HepG2 (cell line): ENCODE results near the gene SDR42E2. TPM values are rescaled to one million over a fixed set of nuclear protein-coding genes. Genes with fewer than 3 reads are reported as not detected.

ENCODE experiments used
- ATAC-seq: fragments of 200-7000 bp; cut with Tn5 transposase; 3 replicates; pipeline ENCODE4 v1.9.1; 2020; ENCODE audit warnings: mild to moderate bottlenecking, moderate library complexity
- BruUV-seq: library from RNA; stranded (reverse); fragments of 400-500 nt; replicated peaks from 2 replicates; lab custom pipeline; 2021; lab: Mats Ljungman, UMichigan
- CTCF ChIA-PET: fragments of 300-600 bp; formaldehyde crosslinking; extraction: SDS; loops from one replicate; lab custom pipeline; 2021; ENCODE audit warnings: low total read pairs, inconsistent platforms, low intra/inter-chr PET ratio; lab: Yijun Ruan, JAX
- POLR2A ChIA-PET: fragments of 350-600 bp; sonication (Branson Sonifier 250); formaldehyde crosslinking; loops from one replicate; lab custom pipeline; 2020; ENCODE audit warnings: antibody characterized with exemption, inconsistent platforms; lab: Yijun Ruan, JAX
- DNase-seq: peaks from one replicate; pipeline ENCODE4 v3.0.0-alpha.2; 2015; ENCODE audit warnings: low spot score
- FAIRE-seq: peaks from 3 replicates; lab custom pipeline; 2011; peaks lifted over from hg19 to GRCh38; lab: Jason Lieb, UNC
- H2AFZ ChIP-seq: one replicate; pipeline ENCODE4 v1.6.1; 2011; ENCODE audit warnings: low read length, inconsistent platforms
- H3K27ac ChIP-seq: fragments of 300-600 bp; 3 replicates; pipeline ENCODE4 v1.8.0; 2011; ENCODE audit warnings: mixed run types, mild to moderate bottlenecking, mixed read lengths, low read length, inconsistent platforms; ENCODE audit not compliant: insufficient read depth; ENCODE audit errors: extremely low read length
- H3K27me3 ChIP-seq, 2 experiments: fragments of 200-600 bp in 1 of 2; 2 replicates in 1 of 2; 3 replicates in 1 of 2; pipeline versions ENCODE4 v1.6.0 to v1.8.0; 2011; ENCODE audit warnings: low read length in 2 of 2, mild to moderate bottlenecking in 2 of 2, moderate library complexity in 2 of 2, inconsistent platforms in 1 of 2; ENCODE audit not compliant: insufficient read depth in 2 of 2, control insufficient read depth in 1 of 2
- H3K36me3 ChIP-seq, 2 experiments: fragments of 200-600 bp in 1 of 2; replicated peaks in 1 of 2; 2 replicates in 1 of 2; 3 replicates in 1 of 2; pipeline versions ENCODE4 v1.5.1 to v1.8.0; 2011; ENCODE audit warnings: low read length in 2 of 2, inconsistent platforms in 1 of 2; ENCODE audit not compliant: insufficient read depth in 2 of 2, control insufficient read depth in 1 of 2
- H3K4me1 ChIP-seq: 2 replicates; pipeline ENCODE4 v1.5.1; 2012; ENCODE audit warnings: low read length, inconsistent platforms; ENCODE audit not compliant: insufficient read depth
- H3K4me2 ChIP-seq: 2 replicates; pipeline ENCODE4 v1.6.0; 2011; ENCODE audit warnings: low read depth, low read length, inconsistent platforms
- H3K4me3 ChIP-seq, 3 experiments: fragments of 200-600 bp in 1 of 3; sonication (generic), shearing (Covaris generic) in 1 of 3; replicated peaks in 1 of 3; 2 replicates each; pipeline ENCODE4 v1.5.1; 2011 to 2016; ENCODE audit warnings: low read length in 3 of 3, inconsistent platforms in 2 of 3, low read depth in 2 of 3, mild to moderate bottlenecking in 2 of 3, control low read depth in 1 of 3, mixed read lengths in 1 of 3; ENCODE audit not compliant: insufficient read depth in 1 of 3
- H3K79me2 ChIP-seq: one replicate; pipeline ENCODE4 v1.6.1; 2011; ENCODE audit warnings: low read length, inconsistent platforms; ENCODE audit not compliant: insufficient read depth
- H3K9ac ChIP-seq: 2 replicates; pipeline ENCODE4 v1.6.0; 2011; ENCODE audit warnings: mild to moderate bottlenecking, low read depth, low read length, inconsistent platforms; ENCODE audit not compliant: insufficient read depth
- H3K9me3 ChIP-seq: 2 replicates; pipeline ENCODE4 v1.5.1; 2012; ENCODE audit warnings: mild to moderate bottlenecking, low read length
- H4K20me1 ChIP-seq: 2 replicates; pipeline ENCODE4 v1.6.0; 2011; ENCODE audit warnings: inconsistent platforms, mild to moderate bottlenecking, low read length, moderate library complexity; ENCODE audit not compliant: insufficient read depth
- KMT2A ChIP-seq: sonication (generic); formaldehyde crosslinking; IDR thresholded peaks from 2 replicates; pipeline ENCODE4 v1.4.0; 2020; ENCODE audit warnings: missing genetic modification reagents
- LCORL ChIP-seq, 2 experiments: fragments of 450-650 bp in 1 of 2; sonication (generic) in 1 of 2; formaldehyde crosslinking in 1 of 2; IDR thresholded peaks; 2 replicates each; pipeline versions ENCODE4 v1.5.0 to v1.6.1; 2017 to 2020; ENCODE audit warnings: antibody characterized with exemption in 1 of 2, missing genetic modification reagents in 1 of 2
- SRF ChIP-seq: IDR thresholded peaks from 2 replicates; pipeline ENCODE4 v1.6.1; 2011; ENCODE audit warnings: mild to moderate bottlenecking, low read depth, low read length, moderate library complexity
- TOPORS ChIP-seq: sonication (generic); formaldehyde crosslinking; IDR thresholded peaks from 2 replicates; pipeline ENCODE4 v1.8.0; 2023; ENCODE audit warnings: mild to moderate bottlenecking, missing genetic modification reagents
- ZMYM3 ChIP-seq: sonication (generic); formaldehyde crosslinking; IDR thresholded peaks from 2 replicates; pipeline ENCODE4 v1.5.1; 2020; ENCODE audit warnings: mild to moderate bottlenecking, missing genetic modification reagents
- ZNF292 ChIP-seq: sonication (generic); formaldehyde crosslinking; IDR thresholded peaks from 2 replicates; pipeline ENCODE4 v1.8.1; 2022; ENCODE audit warnings: mild to moderate bottlenecking, low read depth, missing genetic modification reagents, borderline replicate concordance
- ZNF589 ChIP-seq: sonication (generic); formaldehyde crosslinking; conservative IDR thresholded peaks from 2 replicates; pipeline ENCODE4 v1.8.0; 2022; ENCODE audit warnings: mild to moderate bottlenecking, moderate library complexity, missing genetic modification reagents
- ZNF614 ChIP-seq: IDR thresholded peaks from 2 replicates; pipeline ENCODE4 v1.6.1; 2018; ENCODE audit warnings: missing biosample characterization, missing genetic modification reagents, inconsistent platforms, borderline replicate concordance
- WGBS: methylation state at CpG from one replicate; pipeline ENCODE4 v1.1.6; 2017; ENCODE audit warnings: low lambda C conversion rate; 5-methylcytosine and 5-hydroxymethylcytosine counted together
- in situ Hi-C: cut with HindIII; loops from 2 replicates; pipeline ENCODE4 v1.10.0; 2017; ENCODE audit warnings: low pct_unique_long_range_greater_than_20kb; ENCODE audit not compliant: extremely low pct_ligation_motif_present
- intact Hi-C: fragments of 100-400 bp; cut with micrococcal nuclease; formaldehyde crosslinking; loops from one replicate; pipeline ENCODE4 v1.10.0; 2022; ENCODE audit not compliant: unreplicated experiment
- polyA plus RNA-seq, 8 experiments: library from polyadenylated mRNA; depleted of rRNA in 3 of 8; stranded (reverse) in 7 of 8; unstranded in 1 of 8; fragments of >200 nt; fragmentation: Illumina TruSeq in 4 of 8; extraction: Trizol in 4 of 8; gene quantifications; 2 replicates each; pipeline versions ENCODE4 v1.2.1 to v1.2.3, GENCODE V29; 2011 to 2016; ENCODE audit warnings: low read depth in 4 of 8, missing spikeins in 1 of 8, mixed read lengths in 1 of 8; ENCODE audit not compliant: insufficient read depth in 1 of 8
- total RNA-seq, 5 experiments: library from RNA; depleted of rRNA; stranded (reverse); fragments of >200 nt; fragmentation: Illumina TruSeq; extraction: Trizol; gene quantifications; 2 replicates each; pipeline ENCODE4 v1.2.3, GENCODE V29; 2016; ENCODE audit warnings: low read depth in 1 of 5
- TF ChIP-seq, protein P1 (sequence below): sonication (generic); formaldehyde crosslinking; IDR thresholded peaks from 2 replicates; pipeline ENCODE4 v1.8.0; 2022; ENCODE audit warnings: missing genetic modification reagents, mild to moderate bottlenecking, inconsistent platforms, borderline replicate concordance
- TF ChIP-seq, protein P2 (sequence below): sonication (generic); formaldehyde crosslinking; IDR thresholded peaks from 2 replicates; pipeline ENCODE4 v1.5.0; 2020; ENCODE audit warnings: mild to moderate bottlenecking, missing genetic modification reagents
- TF ChIP-seq, protein P3 (sequence below): sonication (generic); formaldehyde crosslinking; IDR thresholded peaks from 2 replicates; pipeline ENCODE4 v1.5.1; 2020; ENCODE audit warnings: mild to moderate bottlenecking, missing genetic modification reagents, moderate library complexity
- TF ChIP-seq, protein P4 (sequence below): sonication (generic); formaldehyde crosslinking; IDR thresholded peaks from 2 replicates; pipeline ENCODE4 v1.5.1; 2020; ENCODE audit warnings: missing genetic modification reagents, mild to moderate bottlenecking, borderline replicate concordance

The SDR42E2 gene
- total and polyA plus RNA-seq, 2 of the 13 experiments (the other 11 are each of a cell fraction or from before 2014, with no cell fraction given) = 0.05 to 0.11 TPM

DNA sequence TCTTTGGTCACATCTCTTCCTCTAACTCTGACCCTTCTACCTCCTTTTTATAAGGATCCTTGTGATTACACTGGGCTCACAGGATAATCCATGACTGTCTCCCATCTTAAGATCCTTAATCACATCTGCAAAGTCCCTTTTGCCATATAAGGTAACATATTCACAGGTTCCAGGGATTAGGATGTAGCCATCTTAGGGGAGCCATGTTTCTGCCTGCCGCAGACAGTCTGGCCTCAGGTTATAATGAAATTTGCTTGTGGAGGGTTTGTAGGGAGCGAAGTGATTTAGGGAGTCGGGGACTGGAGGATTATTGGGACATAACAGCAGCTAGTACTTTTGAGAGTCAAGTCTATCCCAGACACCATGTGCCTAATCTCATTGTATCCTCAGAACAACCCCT is 51.5 kb downstream of the SDR42E2 start:
- Histone ChIP-seq H3K4me3 (no peak overlapping the region), H3K4me2 (no peak overlapping the region), H3K27ac (no peak overlapping the region), H3K9me3 (no peaks in the 10 kb centered on the region), H3K9ac (no peak overlapping the region), H2AFZ (no peak overlapping the region), H3K27me3 (no peaks in the 10 kb centered on the region), H3K36me3 (peaks cover 10 to 44% of the 10 kb centered on the region in 2 experiments), H3K79me2 (peaks cover 38% of the 10 kb centered on the region), H3K4me1 (peaks cover 25% of the 10 kb centered on the region), H4K20me1 (0 out of 2 replicates have a peak, but pooled peaks cover 4% of the 10 kb centered on the region)
- POLR2A ChIA-PET = no interaction called here
- no TSS peak for BruUV-seq
- CTCF ChIA-PET = no interaction called here
- FAIRE-seq (no peak), ATAC-seq (no peak), DNase-seq (no peak)
- in situ Hi-C loops (no loop called here), intact Hi-C loops (no loop called here)
- TF ChIP-seq, protein P1, sequence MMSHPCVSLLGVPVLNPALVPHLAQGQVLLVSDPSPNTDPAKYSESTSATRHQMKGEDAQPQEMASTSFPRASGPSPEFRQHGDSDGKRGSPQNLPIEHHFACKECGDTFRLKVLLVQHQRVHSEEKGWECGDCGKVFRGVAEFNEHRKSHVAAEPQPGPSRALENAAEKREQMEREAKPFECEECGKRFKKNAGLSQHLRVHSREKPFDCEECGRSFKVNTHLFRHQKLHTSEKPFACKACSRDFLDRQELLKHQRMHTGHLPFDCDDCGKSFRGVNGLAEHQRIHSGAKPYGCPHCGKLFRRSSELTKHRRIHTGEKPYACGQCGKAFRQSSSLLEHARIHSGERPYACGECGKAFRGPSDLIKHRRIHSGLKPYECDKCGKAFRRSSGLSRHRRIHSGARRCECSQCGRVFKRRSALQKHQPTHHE (CRISPR knock-in tag) = no peak
- 0 out of 2 replicates have a peak, but pooled peaks have one; percentile 36 for TF ChIP-seq SRF
- 95% methylated on average over 3 of the region's 3 CpGs for WGBS

DNA sequence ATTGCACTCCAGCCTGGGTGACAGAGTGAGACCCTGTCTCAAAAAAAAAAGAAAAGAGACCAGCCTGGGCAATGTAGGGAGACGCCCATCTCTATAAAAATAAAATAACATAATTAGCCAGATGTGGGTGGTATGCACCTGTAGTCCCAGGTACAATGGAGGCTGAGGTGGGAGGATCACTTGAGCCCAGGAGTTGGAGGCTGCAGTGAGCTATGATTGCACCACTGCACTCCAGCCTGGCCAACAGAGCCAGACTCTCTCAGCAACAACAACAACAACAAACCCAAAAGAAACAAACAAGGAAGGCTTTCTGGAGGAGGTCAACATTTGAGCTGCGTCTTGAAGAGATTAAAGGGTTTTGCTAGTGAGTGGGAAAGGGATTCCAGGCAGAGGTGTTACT is 52.1 kb downstream of the SDR42E2 start:
- ChIA-PET POLR2A (no interaction called here), CTCF (no interaction called here)
- H4K20me1 ChIP-seq = 0 out of 2 replicates have a peak, but pooled peaks cover 4% of the 10 kb centered on the region
- BruUV-seq = no TSS peak
- no peak overlapping the region for H3K9ac ChIP-seq
- H3K4me2 ChIP-seq = no peak overlapping the region
- H3K36me3 ChIP-seq = peaks cover 10 to 44% of the 10 kb centered on the region in 2 experiments
- peaks cover 25% of the 10 kb centered on the region for H3K4me1 ChIP-seq
- no peaks in the 10 kb centered on the region for H3K27me3 ChIP-seq
- no peak overlapping the region for H3K4me3 ChIP-seq
- no peak overlapping the region for H3K27ac ChIP-seq
- in situ Hi-C loops = no loop called here
- peaks cover 32% of the 10 kb centered on the region for H3K79me2 ChIP-seq
- FAIRE-seq (no peak), ATAC-seq (no peak)
- WGBS = 49% methylated on average over 2 of the region's 2 CpGs
- H2AFZ ChIP-seq = no peak overlapping the region
- TF ChIP-seq ZNF292 (CRISPR knock-in tag) (no peak), ZNF589 (no peak), LCORL (IDR thresholded peaks at IDR 0.05) (no peak), LCORL (CRISPR knock-in tag; IDR thresholded peaks at IDR 0.05) (no peak), TOPORS (CRISPR knock-in tag) (no peak), ZNF614 (no peak), KMT2A (CRISPR knock-in tag) (no peak), ZMYM3 (peak; percentile 53; the same call in 1 of the 2 replicates)
- TF ChIP-seq, protein P2, sequence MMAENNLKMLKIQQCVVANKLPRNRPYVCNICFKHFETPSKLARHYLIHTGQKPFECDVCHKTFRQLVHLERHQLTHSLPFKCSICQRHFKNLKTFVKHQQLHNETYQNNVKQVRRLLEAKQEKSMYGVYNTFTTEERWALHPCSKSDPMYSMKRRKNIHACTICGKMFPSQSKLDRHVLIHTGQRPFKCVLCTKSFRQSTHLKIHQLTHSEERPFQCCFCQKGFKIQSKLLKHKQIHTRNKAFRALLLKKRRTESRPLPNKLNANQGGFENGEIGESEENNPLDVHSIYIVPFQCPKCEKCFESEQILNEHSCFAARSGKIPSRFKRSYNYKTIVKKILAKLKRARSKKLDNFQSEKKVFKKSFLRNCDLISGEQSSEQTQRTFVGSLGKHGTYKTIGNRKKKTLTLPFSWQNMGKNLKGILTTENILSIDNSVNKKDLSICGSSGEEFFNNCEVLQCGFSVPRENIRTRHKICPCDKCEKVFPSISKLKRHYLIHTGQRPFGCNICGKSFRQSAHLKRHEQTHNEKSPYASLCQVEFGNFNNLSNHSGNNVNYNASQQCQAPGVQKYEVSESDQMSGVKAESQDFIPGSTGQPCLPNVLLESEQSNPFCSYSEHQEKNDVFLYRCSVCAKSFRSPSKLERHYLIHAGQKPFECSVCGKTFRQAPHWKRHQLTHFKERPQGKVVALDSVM (CRISPR knock-in tag) = peak; percentile 78; the same call in 1 of the 2 replicates
- TF ChIP-seq, protein P3, sequence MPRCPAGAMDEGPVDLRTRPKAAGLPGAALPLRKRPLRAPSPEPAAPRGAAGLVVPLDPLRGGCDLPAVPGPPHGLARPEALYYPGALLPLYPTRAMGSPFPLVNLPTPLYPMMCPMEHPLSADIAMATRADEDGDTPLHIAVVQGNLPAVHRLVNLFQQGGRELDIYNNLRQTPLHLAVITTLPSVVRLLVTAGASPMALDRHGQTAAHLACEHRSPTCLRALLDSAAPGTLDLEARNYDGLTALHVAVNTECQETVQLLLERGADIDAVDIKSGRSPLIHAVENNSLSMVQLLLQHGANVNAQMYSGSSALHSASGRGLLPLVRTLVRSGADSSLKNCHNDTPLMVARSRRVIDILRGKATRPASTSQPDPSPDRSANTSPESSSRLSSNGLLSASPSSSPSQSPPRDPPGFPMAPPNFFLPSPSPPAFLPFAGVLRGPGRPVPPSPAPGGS (CRISPR knock-in tag) = no peak
- TF ChIP-seq, protein P4, sequence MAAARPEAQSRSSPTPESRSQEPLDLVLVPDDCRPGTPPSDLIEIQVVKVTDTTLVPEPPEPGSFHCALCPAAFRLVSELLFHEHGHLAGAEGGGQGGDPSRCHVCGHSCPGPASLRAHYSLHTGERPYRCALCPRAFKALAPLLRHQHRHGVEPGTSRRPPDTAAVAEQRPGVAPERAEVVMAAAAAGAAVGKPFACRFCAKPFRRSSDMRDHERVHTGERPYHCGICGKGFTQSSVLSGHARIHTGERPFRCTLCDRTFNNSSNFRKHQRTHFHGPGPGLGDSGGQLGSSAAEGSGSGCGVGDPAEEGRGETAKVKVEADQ (CRISPR knock-in tag) = no peak
- TF ChIP-seq, all 625 proteins: peak for 2
- DNase-seq = no peak
- no peaks in the 10 kb centered on the region for H3K9me3 ChIP-seq
- intact Hi-C loops = no loop called here
